GM08714 (cell line): Measurements from ENCODE around the gene ELL.

ENCODE experiments used
- H3K4me3 ChIP-seq: fragments of 200-500 bp; sonication (Bioruptor generic); 2 replicates; pipeline ENCODE4 v1.5.1; 2014; ENCODE audit warnings: mild to moderate bottlenecking, low read length, inconsistent platforms
- ZNF274 ChIP-seq: IDR thresholded peaks from 2 replicates; pipeline ENCODE4 v1.6.1; 2012; ENCODE audit warnings: mild to moderate bottlenecking, low read depth, low read length

Gene ELL

DNA sequence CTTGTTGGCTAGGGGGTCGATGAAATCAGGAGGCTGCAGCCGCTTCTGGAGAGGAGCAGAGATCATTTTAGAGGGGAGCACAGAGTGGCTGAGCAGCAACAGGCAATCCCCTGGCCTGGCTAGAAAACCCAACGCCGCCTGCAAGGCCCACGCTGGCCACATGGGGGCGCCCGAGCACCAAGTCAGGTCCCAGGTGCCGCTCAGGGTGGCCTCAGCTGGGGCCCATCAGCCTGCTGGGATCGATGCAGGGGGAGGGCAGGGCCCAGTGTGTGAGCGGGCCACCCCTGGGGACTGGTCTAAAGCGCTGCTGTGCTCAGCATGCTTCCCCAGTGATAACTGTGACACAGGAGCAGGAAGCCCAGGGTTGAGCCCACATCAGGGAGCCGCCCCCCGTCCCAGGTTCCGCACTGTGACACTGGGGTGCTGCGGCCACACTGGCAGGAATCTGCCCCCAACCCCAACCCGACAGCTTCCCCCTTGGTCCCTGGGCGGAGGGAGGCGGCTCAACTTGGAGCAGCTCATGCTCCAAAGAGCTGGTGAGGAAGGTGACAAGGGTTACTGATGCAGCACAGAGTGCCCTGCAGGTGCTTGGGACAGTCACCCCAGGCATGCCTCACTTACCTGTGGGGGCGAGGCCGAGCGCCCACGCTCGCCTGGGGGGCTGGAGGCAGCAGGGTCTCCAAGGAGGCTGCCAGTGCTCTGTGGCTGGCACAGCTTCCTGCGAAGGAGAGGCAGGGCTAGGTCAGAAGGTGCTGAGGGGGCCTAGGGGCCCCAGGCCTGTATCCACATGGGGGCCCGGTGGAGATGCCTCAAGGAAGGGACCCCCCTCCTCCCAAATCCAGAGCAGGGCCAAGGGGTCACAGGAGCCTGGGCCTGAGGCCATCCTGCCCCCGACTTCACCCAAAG lies 70.7 kb downstream of the ELL start:
- H3K4me3 ChIP-seq: no peak overlapping the region
- TF ChIP-seq ZNF274: no peak

DNA sequence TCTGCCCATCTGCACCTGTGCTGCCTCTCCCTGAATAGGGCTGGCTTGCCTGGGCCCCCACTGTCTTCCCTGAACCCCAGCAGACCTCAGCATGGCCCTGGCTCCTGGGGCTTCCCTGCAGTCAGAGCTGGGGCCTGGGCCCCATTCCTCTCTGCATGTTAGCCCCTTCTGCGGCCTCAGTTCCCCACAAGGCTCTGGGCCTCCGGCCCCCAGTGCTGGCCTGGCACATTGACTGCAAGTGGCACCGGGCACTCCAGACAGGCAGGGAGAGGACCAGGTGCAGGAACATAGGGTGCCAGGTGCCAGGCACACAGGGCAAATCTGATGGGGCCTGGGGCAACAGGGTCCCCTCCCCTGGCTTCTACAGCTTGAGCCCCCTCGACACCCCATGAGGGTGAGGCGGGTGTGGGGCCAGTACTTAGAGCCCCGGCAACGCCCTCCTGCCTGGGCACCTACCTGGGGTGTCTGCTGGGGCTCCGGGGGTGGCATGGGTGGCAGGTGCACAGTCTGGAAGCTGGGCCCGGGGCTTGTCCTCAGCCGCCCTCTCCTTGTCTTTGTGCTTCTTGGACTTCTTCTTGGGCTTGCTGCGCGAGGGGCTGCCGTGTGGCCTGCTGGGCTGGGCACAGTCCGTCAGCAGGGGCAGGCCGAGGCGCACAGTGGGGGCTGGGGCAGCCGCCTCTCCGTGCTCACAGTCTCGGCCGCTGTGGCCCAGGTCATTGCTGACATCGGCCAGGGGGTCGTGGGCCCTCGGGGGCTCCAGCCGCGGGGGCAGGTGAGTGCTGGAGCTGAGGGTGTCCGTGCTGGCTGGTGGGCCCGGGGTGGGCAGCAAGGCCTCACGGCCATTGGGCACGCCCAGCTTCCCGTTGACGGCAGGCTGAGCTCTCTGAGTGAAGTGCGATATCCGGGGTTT lies 71.6 kb downstream of the ELL start:
- no peak overlapping the region for H3K4me3 ChIP-seq
- no peak for TF ChIP-seq ZNF274

- H3K4me3 ChIP-seq: no peak overlapping the region
- no peak for TF ChIP-seq ZNF274
Observed at GRCh38 chr19:18449552-18449951, 72.3 kb downstream of the ELL start.

DNA sequence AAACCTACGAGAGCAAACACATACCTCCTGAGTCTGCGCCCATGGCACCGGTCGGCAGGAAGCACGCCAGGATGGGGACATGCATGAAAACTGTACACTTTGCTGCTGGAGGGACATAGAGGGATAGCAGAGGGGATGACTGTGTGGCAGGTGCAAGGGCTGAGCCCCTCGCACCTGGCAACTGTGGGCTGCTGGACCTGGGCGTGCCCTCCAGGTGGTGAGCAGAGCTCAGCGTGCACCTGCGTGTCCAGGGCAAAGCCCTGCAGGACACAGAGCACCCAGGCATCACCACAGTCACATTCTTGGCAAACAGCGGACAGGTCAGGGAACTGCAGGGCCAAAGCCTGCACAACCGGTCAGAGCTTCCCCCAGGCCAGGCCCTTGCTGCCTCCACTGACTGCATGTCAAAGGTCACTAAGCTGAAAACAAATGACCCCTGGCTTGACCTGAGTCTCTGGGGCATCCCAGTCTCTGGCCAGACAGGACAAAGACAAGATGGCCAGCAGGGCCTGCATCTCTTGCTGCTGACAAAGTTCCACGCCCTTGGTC lies 75.0 kb downstream of the ELL start:
- H3K4me3 ChIP-seq: no peak overlapping the region
- no peak for TF ChIP-seq ZNF274

DNA sequence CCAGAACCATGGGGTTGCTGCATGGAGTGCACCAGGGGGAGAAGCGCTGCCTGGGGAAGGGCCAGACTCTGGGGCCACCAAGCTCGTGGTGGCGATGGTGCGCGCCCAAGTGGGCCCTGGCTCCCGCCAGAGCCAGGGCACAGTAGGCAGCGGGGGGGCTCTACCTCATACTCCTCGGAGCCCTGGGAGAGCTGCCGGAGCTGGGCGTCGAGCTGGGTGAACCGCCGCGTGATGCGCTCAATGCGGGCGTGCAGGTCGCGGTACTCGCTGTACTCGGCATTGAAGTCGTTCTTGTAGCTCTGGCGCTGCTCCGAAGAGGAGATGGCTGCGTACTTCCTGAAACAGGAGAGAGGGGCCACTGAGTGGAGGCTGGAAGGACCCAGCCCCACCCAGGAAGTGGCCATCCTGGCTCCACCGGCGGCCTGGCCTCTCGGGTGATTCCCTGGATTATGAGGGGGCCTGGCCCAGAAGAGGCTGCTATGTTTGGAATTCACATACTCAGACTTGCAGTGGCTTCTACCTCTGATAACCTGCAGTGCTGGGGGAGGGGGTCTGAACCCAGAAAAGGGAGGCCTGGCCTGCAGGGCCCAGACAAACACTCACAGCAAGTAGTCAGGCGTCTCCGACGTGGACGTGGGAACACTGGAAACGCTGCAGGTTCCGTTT lies 75.6 kb downstream of the ELL start:
- H3K4me3 ChIP-seq: no peak overlapping the region
- TF ChIP-seq ZNF274: no peak

DNA sequence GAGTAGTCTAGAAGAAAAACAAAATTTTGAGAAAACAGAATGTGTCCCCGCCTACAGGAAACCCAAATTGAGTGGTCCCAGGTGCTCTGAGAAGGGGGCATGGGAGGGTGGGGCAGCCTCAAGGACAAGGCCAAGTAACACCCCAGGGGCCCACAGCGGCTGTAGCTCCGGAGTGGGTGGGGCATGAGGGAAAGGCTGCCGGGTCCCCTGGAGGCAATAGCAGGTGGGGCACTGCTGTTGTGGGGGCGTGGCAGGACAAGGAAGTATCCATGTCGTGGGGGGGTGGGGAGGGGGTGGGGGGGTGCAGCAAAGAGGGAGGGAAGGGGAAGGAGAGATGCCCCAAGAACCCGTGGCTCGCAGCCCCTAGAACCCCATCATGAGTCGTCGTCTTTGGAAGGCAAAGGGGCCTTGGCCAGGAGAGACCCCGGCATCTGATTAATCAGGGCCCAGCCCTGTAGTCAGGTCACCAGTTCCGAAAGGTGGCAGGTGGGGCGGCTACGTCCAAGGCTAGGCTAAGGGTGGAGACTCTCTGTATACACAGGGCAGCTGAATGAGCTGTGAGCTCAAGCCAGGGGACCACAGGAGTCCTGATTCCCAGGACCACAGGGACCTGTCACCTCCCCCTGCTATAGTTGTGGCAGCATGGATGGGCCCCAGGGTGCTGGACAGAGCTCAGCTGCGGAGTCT lies 76.5 kb downstream of the ELL start:
- no peak overlapping the region for H3K4me3 ChIP-seq

DNA sequence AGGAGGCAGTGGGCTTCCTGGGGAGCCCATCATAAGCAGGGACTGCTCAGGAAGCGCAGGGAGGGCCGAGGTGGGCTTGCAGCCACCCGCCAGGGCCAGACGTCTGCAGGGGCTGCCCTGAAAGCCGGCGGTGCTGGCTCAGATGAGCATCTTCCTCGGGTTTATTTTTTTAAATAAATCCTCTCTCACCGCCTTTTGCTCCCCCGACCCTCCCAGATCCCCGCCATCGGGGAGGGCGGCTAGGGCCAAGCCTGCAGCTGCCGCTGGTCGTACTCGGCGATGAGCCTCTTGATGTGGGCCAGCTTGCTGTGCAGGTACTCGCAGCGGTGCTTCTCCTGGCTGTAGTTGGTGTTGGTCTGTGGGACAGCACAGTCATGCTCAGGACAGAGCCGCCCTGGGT lies 77.4 kb downstream of the ELL start:
- no peak for TF ChIP-seq ZNF274

More for the DNA sequence above, 76.5 kb downstream of the ELL start:
- TF ChIP-seq ZNF274: no peak

GRCh38 chr19:18443831-18444230 lies 78.0 kb downstream of the ELL start:
- H3K4me3 ChIP-seq: no peak overlapping the region
- TF ChIP-seq ZNF274: no peak

More for the DNA sequence above, 77.4 kb downstream of the ELL start:
- no peak overlapping the region for H3K4me3 ChIP-seq

- no peak for TF ChIP-seq ZNF274
Observed at GRCh38 chr19:18443406-18443805, 78.5 kb downstream of the ELL start.

GRCh38 chr19:18442941-18443340 lies 78.9 kb downstream of the ELL start:
- no peak for TF ChIP-seq ZNF274
- H3K4me3 ChIP-seq: no peak overlapping the region

More at GRCh38 chr19:18443406-18443805, 78.5 kb downstream of the ELL start:
- no peak overlapping the region for H3K4me3 ChIP-seq

GRCh38 chr19:18441804-18442788 lies 79.8 kb downstream of the ELL start:
- TF ChIP-seq ZNF274: no peak
- no peak overlapping the region for H3K4me3 ChIP-seq

DNA sequence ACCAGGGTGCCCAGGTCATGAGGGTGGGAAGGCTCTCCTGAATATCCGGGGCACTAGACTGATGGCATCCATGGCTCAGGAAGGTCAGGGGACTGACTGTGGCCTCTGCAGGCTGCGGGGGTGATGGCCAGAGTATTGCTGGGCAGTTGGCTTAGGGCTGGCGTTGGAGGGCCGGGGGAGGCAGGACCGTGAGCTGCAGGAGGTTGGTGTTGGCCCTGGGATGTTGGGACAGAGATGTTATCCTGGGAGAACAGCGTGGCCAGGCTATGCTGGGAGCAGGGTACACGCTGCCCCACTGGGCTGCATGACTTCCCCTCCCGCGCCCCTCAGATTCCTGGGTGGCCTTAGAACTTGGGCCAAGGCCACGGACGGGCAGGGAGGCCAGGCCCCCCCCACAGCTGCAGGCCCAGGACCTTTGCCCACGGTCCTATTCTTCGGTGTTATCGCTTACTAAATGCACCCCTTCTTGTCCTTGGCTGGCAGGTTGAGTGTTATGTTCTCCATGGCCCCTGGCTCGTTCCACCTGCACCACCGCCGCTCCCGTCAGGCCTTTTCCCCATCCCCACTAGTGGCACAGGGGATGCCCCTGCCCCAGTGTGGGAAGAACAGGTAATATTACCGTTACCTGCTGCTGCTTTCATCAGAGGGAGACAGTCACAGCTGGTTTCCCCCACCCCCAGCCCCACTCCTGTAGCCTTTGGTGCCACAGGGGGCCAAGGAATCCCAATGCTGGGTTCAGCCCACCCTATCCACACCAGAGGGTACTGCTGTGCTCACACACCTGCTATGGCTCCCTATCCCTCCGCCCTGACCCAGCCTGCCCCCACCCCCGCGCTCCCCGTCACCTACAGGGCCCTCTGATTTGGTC lies 80.7 kb downstream of the ELL start:
- no peak for TF ChIP-seq ZNF274
- no peak overlapping the region for H3K4me3 ChIP-seq
